HCT116 (cell line): Measurements from ENCODE around the gene NTNG1. TPM values are rescaled to one million over a fixed set of nuclear protein-coding genes. Genes with fewer than 3 reads are reported as not detected.

Experiments used
- ATAC-seq: fragments of 200-7000 bp; cut with Tn5 transposase; 2 replicates; pipeline ENCODE4 v1.9.1; 2020; ENCODE audit warnings: mild to moderate bottlenecking, moderate library complexity
- BruUV-seq: library from RNA; stranded (reverse); fragments of 400-500 nt; replicated peaks from 2 replicates; lab custom pipeline; 2021; lab: Mats Ljungman, UMichigan
- CTCF ChIA-PET: fragments of 300-600 bp; sonication (Branson Sonifier 250); formaldehyde crosslinking; loops from one replicate; lab custom pipeline; 2021; ENCODE audit warnings: antibody characterized with exemption; lab: Charles Lee
- POLR2A ChIA-PET: fragments of 300-600, 350-600 bp; sonication (Branson Sonifier 250); formaldehyde crosslinking; loops from one replicate; lab custom pipeline; 2021; ENCODE audit warnings: antibody characterized with exemption; lab: Charles Lee
- RAD21 ChIA-PET, 2 experiments: fragments of 300-600 bp; sonication (Branson Sonifier 250); formaldehyde crosslinking; loops; one replicate each; lab custom pipeline; 2023; ENCODE audit warnings: low total read pairs in 2 of 2; ENCODE audit not compliant: uncharacterized antibody in 2 of 2, unreplicated experiment in 2 of 2, low non-redundant PET in 1 of 2; lab: Charles Lee
- DNase-seq: peaks from one replicate; pipeline ENCODE4 v3.0.0-alpha.2; 2010; ENCODE audit warnings: low read depth, low spot score
- H2AFZ ChIP-seq: fragments of 200-600 bp; shearing (Covaris generic), sonication (generic); 2 replicates; pipeline ENCODE4 v1.6.1; 2017; ENCODE audit warnings: low read depth, mixed run types, mixed read lengths, antibody characterized with exemption, low read length; ENCODE audit not compliant: poor library complexity, severe bottlenecking
- H3K27ac ChIP-seq: 2 replicates; pipeline ENCODE4 v1.5.1; 2012; ENCODE audit warnings: low read depth, low read length
- H3K27me3 ChIP-seq: fragments of 200-600 bp; sonication (generic); 2 replicates; pipeline ENCODE4 v1.6.1; 2016; ENCODE audit warnings: mixed run types, low read length, mixed read lengths; ENCODE audit not compliant: insufficient read depth
- H3K36me3 ChIP-seq, 2 experiments: fragments of 200-500 bp in 1 of 2; fragments of 200-600 bp in 1 of 2; sonication (Bioruptor generic) in 1 of 2; sonication (generic) in 1 of 2; 2 replicates each; pipeline versions ENCODE4 v1.5.1 to v1.6.1; 2014 to 2016; ENCODE audit warnings: low read length in 2 of 2, inconsistent platforms in 1 of 2, mixed read lengths in 1 of 2, mixed run types in 1 of 2; ENCODE audit not compliant: insufficient read depth in 2 of 2, control insufficient read depth in 1 of 2
- H3K4me1 ChIP-seq, 2 experiments: fragments of 200-600 bp in 1 of 2; sonication (generic) in 1 of 2; 2 replicates each; pipeline versions ENCODE4 v1.5.1 to v1.6.1; 2012 to 2017; ENCODE audit warnings: low read length in 2 of 2, inconsistent platforms in 1 of 2, mild to moderate bottlenecking in 1 of 2, mixed read lengths in 1 of 2, mixed run types in 1 of 2, moderate library complexity in 1 of 2; ENCODE audit not compliant: insufficient read depth in 2 of 2, control insufficient read depth in 1 of 2
- H3K4me2 ChIP-seq: fragments of 200-600 bp; sonication (generic); 2 replicates; pipeline ENCODE4 v1.6.1; 2017; ENCODE audit warnings: mixed run types, low read length, mixed read lengths
- H3K4me3 ChIP-seq, 2 experiments: fragments of 200-600 bp in 1 of 2; sonication (generic) in 1 of 2; replicated peaks in 1 of 2; 2 replicates each; pipeline ENCODE4 v1.5.1; 2011 to 2016; ENCODE audit warnings: low read length in 2 of 2, control low read depth in 1 of 2, low read depth in 1 of 2, mild to moderate bottlenecking in 1 of 2, mixed read lengths in 1 of 2, mixed run types in 1 of 2
- H3K79me2 ChIP-seq: fragments of 200-600 bp; sonication (generic); 2 replicates; pipeline ENCODE4 v1.6.1; 2017; ENCODE audit warnings: mild to moderate bottlenecking, mixed run types, low read length, moderate library complexity, mixed read lengths; ENCODE audit not compliant: insufficient read depth
- H3K9ac ChIP-seq: fragments of 200-600 bp; sonication (generic); 2 replicates; pipeline ENCODE4 v1.6.1; 2016; ENCODE audit warnings: low read length, mixed read lengths
- H3K9me2 ChIP-seq: fragments of 200-600 bp; sonication (generic), shearing (Covaris generic); 2 replicates; pipeline ENCODE4 v1.6.1; 2017; ENCODE audit warnings: mixed run types, mild to moderate bottlenecking, moderate library complexity; ENCODE audit not compliant: insufficient read depth
- H3K9me3 ChIP-seq, 2 experiments: fragments of 200-500 bp in 1 of 2; fragments of 200-600 bp in 1 of 2; sonication (Bioruptor generic) in 1 of 2; sonication (generic) in 1 of 2; 2 replicates each; pipeline ENCODE4 v1.6.1; 2014 to 2017; ENCODE audit warnings: low read length in 2 of 2, mixed read lengths in 2 of 2, inconsistent platforms in 1 of 2, low read depth in 1 of 2, mild to moderate bottlenecking in 1 of 2, mixed run types in 1 of 2, moderate library complexity in 1 of 2; ENCODE audit not compliant: control insufficient read depth in 1 of 2, insufficient read depth in 1 of 2
- H4K20me1 ChIP-seq: fragments of 200-600 bp; sonication (generic), shearing (Covaris generic); 2 replicates; pipeline ENCODE4 v1.6.1; 2017; ENCODE audit warnings: mixed run types, mild to moderate bottlenecking, moderate library complexity; ENCODE audit not compliant: insufficient read depth
- CEBPB ChIP-seq: IDR thresholded peaks from 2 replicates; pipeline ENCODE4 v1.6.1; 2012; ENCODE audit warnings: low read depth
- EGR1 ChIP-seq: IDR thresholded peaks from 2 replicates; pipeline ENCODE4 v1.6.1; 2012; ENCODE audit warnings: low read depth
- ELF1 ChIP-seq: IDR thresholded peaks from 2 replicates; pipeline ENCODE4 v1.6.1; 2012; ENCODE audit warnings: low read depth, borderline replicate concordance
- FOSL1 ChIP-seq: IDR thresholded peaks from 2 replicates; pipeline ENCODE4 v1.6.1; 2012; ENCODE audit warnings: low read depth
- JUND ChIP-seq: IDR thresholded peaks from 2 replicates; pipeline ENCODE4 v1.6.1; 2012
- SIN3A ChIP-seq: IDR thresholded peaks from 2 replicates; pipeline ENCODE4 v1.6.1; 2012; ENCODE audit warnings: low read depth
- SP1 ChIP-seq: IDR thresholded peaks from 2 replicates; pipeline ENCODE4 v1.6.1; 2012; ENCODE audit warnings: low read depth
- ZNF274 ChIP-seq: fragments of 200-500 bp; sonication (Bioruptor generic); IDR thresholded peaks from 2 replicates; pipeline ENCODE4 v1.6.1; 2014; ENCODE audit warnings: mild to moderate bottlenecking, low read depth, low read length, inconsistent platforms
- intact Hi-C: fragments of 100-400 bp; cut with micrococcal nuclease; formaldehyde crosslinking; loops from 2 replicates; pipeline ENCODE4 v1.10.0; 2022
- total RNA-seq: library from RNA; stranded (reverse); gene quantifications from one replicate; pipeline ENCODE4 v1.2.1, GENCODE V29; 2021; ENCODE audit not compliant: unreplicated experiment
- TF ChIP-seq, protein P1 (sequence below): IDR thresholded peaks from 2 replicates; pipeline ENCODE4 v1.6.1; 2012
- TF ChIP-seq, protein P2 (sequence below): IDR thresholded peaks from 2 replicates; pipeline ENCODE4 v1.6.1; 2012
- TF ChIP-seq, protein P3 (sequence below): IDR thresholded peaks from 2 replicates; pipeline ENCODE4 v1.6.1; 2012; ENCODE audit warnings: low read depth

Gene NTNG1
- total RNA-seq, 1 experiment from 2014 or later, result not detected

DNA sequence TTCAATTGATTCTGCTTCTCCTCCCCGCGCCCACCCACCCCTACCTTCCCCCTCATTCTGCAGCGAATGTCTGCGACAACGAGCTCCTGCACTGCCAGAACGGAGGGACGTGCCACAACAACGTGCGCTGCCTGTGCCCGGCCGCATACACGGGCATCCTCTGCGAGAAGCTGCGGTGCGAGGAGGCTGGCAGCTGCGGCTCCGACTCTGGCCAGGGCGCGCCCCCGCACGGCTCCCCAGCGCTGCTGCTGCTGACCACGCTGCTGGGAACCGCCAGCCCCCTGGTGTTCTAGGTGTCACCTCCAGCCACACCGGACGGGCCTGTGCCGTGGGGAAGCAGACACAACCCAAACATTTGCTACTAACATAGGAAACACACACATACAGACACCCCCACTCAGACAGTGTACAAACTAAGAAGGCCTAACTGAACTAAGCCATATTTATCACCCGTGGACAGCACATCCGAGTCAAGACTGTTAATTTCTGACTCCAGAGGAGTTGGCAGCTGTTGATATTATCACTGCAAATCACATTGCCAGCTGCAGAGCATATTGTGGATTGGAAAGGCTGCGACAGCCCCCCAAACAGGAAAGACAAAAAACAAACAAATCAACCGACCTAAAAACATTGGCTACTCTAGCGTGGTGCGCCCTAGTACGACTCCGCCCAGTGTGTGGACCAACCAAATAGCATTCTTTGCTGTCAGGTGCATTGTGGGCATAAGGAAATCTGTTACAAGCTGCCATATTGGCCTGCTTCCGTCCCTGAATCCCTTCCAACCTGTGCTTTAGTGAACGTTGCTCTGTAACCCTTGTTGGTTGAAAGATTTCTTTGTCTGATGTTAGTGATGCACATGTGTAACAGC is 339.9 kb downstream of the NTNG1 start:
- no peak overlapping the region for H3K9ac ChIP-seq
- no peak overlapping the region for H3K4me2 ChIP-seq
- H3K79me2 ChIP-seq, result no peaks in the 10 kb centered on the region
- no peaks in the 10 kb centered on the region for H3K27me3 ChIP-seq
- no peak for DNase-seq
- H3K27ac ChIP-seq, result no peak overlapping the region
- H3K4me3 ChIP-seq, result no peak overlapping the region
- no peak for ATAC-seq
- no peak overlapping the region for H2AFZ ChIP-seq
- H3K9me2 ChIP-seq, result no peaks in the 10 kb centered on the region
- CTCF ChIA-PET, result no interaction called here
- no peaks in the 10 kb centered on the region for H4K20me1 ChIP-seq
- POLR2A ChIA-PET, result no interaction called here
- intact Hi-C loops, result no loop called here
- H3K9me3 ChIP-seq, result peaks cover 0 to 9% of the 10 kb centered on the region in 2 experiments; a peak in 2 of 4 replicates
- no peak for TF ChIP-seq FOSL1
- TF ChIP-seq JUND, result no peak
- TF ChIP-seq SP1, result no peak
- no peak for TF ChIP-seq CEBPB
- TF ChIP-seq, protein P1, sequence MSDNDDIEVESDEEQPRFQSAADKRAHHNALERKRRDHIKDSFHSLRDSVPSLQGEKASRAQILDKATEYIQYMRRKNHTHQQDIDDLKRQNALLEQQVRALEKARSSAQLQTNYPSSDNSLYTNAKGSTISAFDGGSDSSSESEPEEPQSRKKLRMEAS, result no peak
- TF ChIP-seq, protein P2, sequence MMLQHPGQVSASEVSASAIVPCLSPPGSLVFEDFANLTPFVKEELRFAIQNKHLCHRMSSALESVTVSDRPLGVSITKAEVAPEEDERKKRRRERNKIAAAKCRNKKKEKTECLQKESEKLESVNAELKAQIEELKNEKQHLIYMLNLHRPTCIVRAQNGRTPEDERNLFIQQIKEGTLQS, result no peak
- TF ChIP-seq, protein P3, sequence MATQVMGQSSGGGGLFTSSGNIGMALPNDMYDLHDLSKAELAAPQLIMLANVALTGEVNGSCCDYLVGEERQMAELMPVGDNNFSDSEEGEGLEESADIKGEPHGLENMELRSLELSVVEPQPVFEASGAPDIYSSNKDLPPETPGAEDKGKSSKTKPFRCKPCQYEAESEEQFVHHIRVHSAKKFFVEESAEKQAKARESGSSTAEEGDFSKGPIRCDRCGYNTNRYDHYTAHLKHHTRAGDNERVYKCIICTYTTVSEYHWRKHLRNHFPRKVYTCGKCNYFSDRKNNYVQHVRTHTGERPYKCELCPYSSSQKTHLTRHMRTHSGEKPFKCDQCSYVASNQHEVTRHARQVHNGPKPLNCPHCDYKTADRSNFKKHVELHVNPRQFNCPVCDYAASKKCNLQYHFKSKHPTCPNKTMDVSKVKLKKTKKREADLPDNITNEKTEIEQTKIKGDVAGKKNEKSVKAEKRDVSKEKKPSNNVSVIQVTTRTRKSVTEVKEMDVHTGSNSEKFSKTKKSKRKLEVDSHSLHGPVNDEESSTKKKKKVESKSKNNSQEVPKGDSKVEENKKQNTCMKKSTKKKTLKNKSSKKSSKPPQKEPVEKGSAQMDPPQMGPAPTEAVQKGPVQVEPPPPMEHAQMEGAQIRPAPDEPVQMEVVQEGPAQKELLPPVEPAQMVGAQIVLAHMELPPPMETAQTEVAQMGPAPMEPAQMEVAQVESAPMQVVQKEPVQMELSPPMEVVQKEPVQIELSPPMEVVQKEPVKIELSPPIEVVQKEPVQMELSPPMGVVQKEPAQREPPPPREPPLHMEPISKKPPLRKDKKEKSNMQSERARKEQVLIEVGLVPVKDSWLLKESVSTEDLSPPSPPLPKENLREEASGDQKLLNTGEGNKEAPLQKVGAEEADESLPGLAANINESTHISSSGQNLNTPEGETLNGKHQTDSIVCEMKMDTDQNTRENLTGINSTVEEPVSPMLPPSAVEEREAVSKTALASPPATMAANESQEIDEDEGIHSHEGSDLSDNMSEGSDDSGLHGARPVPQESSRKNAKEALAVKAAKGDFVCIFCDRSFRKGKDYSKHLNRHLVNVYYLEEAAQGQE, result no peak
- TF ChIP-seq ELF1, result no peak
- no peak for TF ChIP-seq ZNF274
- TF ChIP-seq EGR1, result no peak
- no peak for TF ChIP-seq SIN3A
- no TSS peak for BruUV-seq
- RAD21 ChIA-PET, result no interaction called here
- H3K4me1 ChIP-seq, result no peaks in the 10 kb centered on the region
- no peaks in the 10 kb centered on the region for H3K36me3 ChIP-seq
